RWPE2 (cell line): ENCODE data around the gene SLC1A7.

Experiments
- ATAC-seq: fragments of 200-7000 bp; cut with Tn5 transposase; 3 replicates; pipeline ENCODE4 v1.9.1; 2021; ENCODE audit warnings: low read depth
- DNase-seq: peaks from one replicate; pipeline ENCODE4 v3.0.0-alpha.2; 2020; ENCODE audit warnings: low spot score
- H3K27ac ChIP-seq: fragments of 450-650 bp; 2 replicates; pipeline ENCODE4 v1.5.1; 2017; ENCODE audit warnings: mild to moderate bottlenecking; ENCODE audit not compliant: poor library complexity, severe bottlenecking
- H3K27me3 ChIP-seq: fragments of 250-450 bp; sonication (Bioruptor Pico); 2 replicates; pipeline ENCODE4 v1.5.1; 2021; ENCODE audit warnings: mild to moderate bottlenecking, moderate library complexity; ENCODE audit not compliant: insufficient read depth, poor library complexity, severe bottlenecking
- H3K36me3 ChIP-seq: fragments of 250-450 bp; sonication (Bioruptor Pico); 2 replicates; pipeline ENCODE4 v1.5.1; 2020; ENCODE audit warnings: low read depth, mild to moderate bottlenecking, moderate library complexity
- H3K4me1 ChIP-seq: fragments of 250-450 bp; sonication (Bioruptor Pico); 2 replicates; pipeline ENCODE4 v1.5.1; 2021; ENCODE audit warnings: mild to moderate bottlenecking, moderate library complexity; ENCODE audit not compliant: insufficient read depth, poor library complexity, severe bottlenecking
- H3K4me3 ChIP-seq: fragments of 250-450 bp; sonication (Bioruptor Pico); 2 replicates; pipeline ENCODE4 v1.5.1; 2021; ENCODE audit warnings: mild to moderate bottlenecking, moderate library complexity; ENCODE audit not compliant: severe bottlenecking
- H3K9me3 ChIP-seq: fragments of 250-450 bp; sonication (Bioruptor Pico); 2 replicates; pipeline ENCODE4 v1.5.1; 2021; ENCODE audit warnings: mild to moderate bottlenecking, moderate library complexity; ENCODE audit not compliant: severe bottlenecking
- TF ChIP-seq, protein P1 (sequence below): fragments of 450-650 bp; IDR thresholded peaks from one replicate; pipeline ENCODE4 v1.5.1; 2017; ENCODE audit warnings: mild to moderate bottlenecking, moderate library complexity; ENCODE audit not compliant: poor library complexity, severe bottlenecking

SLC1A7 gene

DNA sequence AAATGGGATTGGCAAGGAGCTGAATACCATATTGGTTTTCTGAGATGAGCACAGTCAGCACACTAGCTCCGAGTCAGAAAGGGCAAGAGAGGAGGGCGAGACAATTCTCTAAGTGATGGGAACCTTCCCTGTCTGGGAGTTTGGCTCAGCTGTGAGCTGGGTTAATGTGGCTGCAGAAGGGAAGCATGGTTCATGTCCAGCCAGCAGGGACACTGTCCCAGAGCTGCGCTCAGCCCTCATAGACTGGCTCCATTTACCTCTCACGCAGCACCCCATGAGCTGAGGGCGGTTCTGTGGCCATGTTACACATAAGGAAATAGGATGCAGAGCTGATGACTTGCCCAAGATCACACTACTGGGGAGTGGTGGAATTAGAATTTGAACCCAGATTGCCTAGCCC, 38.5 kb upstream of the SLC1A7 start:
- H3K4me1 ChIP-seq: peaks cover 4% of the 10 kb centered on the region
- no peak for DNase-seq
- H3K27me3 ChIP-seq: no peaks in the 10 kb centered on the region
- no peaks in the 10 kb centered on the region for H3K9me3 ChIP-seq
- ATAC-seq: no peak
- TF ChIP-seq, protein P1, sequence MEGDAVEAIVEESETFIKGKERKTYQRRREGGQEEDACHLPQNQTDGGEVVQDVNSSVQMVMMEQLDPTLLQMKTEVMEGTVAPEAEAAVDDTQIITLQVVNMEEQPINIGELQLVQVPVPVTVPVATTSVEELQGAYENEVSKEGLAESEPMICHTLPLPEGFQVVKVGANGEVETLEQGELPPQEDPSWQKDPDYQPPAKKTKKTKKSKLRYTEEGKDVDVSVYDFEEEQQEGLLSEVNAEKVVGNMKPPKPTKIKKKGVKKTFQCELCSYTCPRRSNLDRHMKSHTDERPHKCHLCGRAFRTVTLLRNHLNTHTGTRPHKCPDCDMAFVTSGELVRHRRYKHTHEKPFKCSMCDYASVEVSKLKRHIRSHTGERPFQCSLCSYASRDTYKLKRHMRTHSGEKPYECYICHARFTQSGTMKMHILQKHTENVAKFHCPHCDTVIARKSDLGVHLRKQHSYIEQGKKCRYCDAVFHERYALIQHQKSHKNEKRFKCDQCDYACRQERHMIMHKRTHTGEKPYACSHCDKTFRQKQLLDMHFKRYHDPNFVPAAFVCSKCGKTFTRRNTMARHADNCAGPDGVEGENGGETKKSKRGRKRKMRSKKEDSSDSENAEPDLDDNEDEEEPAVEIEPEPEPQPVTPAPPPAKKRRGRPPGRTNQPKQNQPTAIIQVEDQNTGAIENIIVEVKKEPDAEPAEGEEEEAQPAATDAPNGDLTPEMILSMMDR: no peak
- H3K4me3 ChIP-seq: no peak overlapping the region
- H3K27ac ChIP-seq: no peak overlapping the region
- no peaks in the 10 kb centered on the region for H3K36me3 ChIP-seq

DNA sequence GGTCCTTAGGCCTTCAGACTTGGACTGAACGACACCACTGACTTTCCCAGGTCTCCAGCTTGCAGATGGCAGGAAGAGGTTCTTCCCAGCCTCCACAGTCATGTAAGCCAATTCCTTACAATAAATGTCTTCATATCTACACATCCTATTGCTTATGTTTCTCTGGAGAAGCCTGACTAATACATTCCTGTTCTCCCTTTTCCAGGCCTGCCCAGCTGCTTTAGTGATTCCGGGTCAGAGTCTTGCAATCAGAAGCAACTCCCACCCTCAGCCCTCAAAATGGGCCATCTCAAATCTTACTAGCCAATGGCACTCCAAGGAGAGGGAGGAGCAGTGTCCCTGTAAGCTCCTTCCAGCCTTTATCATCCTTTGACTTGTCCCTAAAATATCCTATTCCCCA, 37.8 kb upstream of the SLC1A7 start:
- peaks cover 4% of the 10 kb centered on the region for H3K4me1 ChIP-seq
- no peaks in the 10 kb centered on the region for H3K9me3 ChIP-seq
- H3K4me3 ChIP-seq: no peak overlapping the region
- H3K27ac ChIP-seq: no peak overlapping the region
- TF ChIP-seq, protein P1: no peak
- no peaks in the 10 kb centered on the region for H3K27me3 ChIP-seq
- ATAC-seq (no peak), DNase-seq (no peak)
- H3K36me3 ChIP-seq: no peaks in the 10 kb centered on the region

DNA sequence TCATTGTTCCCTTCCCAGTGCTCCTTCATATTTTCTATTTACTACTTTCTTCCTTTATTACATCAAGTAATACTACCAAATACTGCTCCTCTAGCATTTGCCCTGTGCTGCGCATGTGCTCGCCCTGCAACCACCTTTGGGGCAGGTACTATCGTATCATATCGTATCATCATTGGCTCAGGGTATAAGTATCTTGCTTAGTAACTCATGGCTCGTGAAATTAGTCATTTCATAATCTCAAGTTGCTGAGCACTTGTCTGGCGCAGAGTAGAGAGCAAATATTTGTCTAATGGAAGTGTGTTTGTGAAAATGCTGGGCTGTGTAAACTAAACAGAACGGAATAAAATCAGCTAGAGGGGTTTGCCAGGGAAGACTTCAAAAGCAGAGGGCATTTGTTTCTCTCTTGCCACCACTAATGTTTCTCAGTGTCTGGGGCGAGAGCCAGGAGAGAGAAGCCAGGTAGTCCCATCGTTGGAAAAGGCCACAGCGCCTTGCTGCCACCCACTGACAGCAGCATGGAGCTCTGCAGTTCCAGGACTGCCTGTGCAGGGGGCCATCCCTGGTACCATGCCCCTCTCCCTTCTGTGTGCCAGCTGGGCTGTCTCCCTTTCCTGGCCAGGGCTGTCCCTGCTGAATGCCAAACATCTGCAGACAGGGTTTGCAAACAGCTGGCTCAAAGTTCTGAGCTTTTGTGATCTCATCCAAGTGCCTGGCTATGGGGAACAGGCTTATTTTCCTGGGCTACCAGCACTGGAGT, 34.2 kb upstream of the SLC1A7 start:
- ATAC-seq (peak; percentile 76), DNase-seq (no peak)
- no peaks in the 10 kb centered on the region for H3K9me3 ChIP-seq
- no peaks in the 10 kb centered on the region for H3K36me3 ChIP-seq
- H3K27ac ChIP-seq: no peak overlapping the region
- peaks cover 4% of the 10 kb centered on the region for H3K4me1 ChIP-seq
- H3K27me3 ChIP-seq: no peaks in the 10 kb centered on the region
- no peak overlapping the region for H3K4me3 ChIP-seq
- TF ChIP-seq, protein P1: peak; percentile 39

DNA sequence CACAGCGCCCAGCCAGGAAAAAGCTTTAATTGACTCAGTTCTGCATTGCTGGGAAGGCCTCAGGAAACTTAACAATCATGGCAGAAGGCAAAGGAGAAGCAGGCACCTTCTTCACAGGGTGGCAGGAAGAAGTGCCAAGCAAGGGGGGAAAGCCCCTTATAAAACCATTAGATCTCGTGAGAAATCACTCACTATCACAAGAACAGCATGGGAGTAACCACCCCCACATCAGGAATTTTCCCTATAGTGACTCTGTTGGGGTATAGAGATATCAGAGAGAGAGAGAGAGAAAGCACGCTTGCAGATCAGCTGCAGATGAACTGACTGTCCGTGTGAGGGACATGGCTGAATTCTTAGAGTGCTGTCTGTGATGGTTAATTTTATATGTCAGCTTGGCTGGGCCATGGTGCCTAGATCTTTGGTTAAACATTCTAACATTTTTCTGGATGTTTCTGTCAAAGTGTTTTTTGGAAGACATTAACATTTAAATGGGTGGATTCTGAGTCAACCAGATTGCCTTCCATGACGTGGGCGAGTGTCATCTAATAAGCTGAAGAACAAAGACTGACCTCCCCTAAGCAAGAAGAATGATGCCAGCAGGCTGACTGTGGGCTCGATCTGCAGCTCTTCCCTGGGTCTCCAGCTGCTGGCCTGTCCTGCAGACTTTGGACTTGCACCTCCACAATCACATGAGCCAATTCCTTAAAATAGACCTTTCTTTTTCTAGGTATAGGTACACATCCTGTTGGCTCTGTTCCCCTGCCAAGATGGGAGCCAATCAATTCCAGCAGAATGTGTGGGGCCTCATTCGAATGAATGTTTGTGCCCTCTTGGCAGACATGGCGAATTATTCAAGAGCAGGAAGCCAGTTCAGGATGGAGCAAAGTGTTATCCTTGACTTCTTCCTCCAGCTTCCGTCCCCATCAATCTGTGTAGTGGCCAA, 32.8 kb upstream of the SLC1A7 start:
- H3K9me3 ChIP-seq: no peaks in the 10 kb centered on the region
- ATAC-seq: no peak
- peaks cover 4% of the 10 kb centered on the region for H3K4me1 ChIP-seq
- no peaks in the 10 kb centered on the region for H3K36me3 ChIP-seq
- H3K4me3 ChIP-seq: no peak overlapping the region
- TF ChIP-seq, protein P1: no peak
- no peaks in the 10 kb centered on the region for H3K27me3 ChIP-seq
- H3K27ac ChIP-seq: no peak overlapping the region
- no peak for DNase-seq
